H9 (cell line): ENCODE data around the gene FOXQ1. TPM values are rescaled to one million over a fixed set of nuclear protein-coding genes. Genes with fewer than 3 reads are reported as not detected.
A peak's percentile ranks its signal among the peaks of the same experiment; 100 is the strongest.

ENCODE experiments used
- DNase-seq: peaks from one replicate; pipeline ENCODE4 v3.0.0-alpha.2; 2017
- H2AFZ ChIP-seq: one replicate; pipeline ENCODE4 v1.6.1; 2013; ENCODE audit warnings: mild to moderate bottlenecking, low read length, control low read depth, moderate library complexity
- H2AK5ac ChIP-seq: 2 replicates; pipeline ENCODE4 v1.6.1; 2013; ENCODE audit warnings: low read length, control low read depth, mixed read lengths; ENCODE audit not compliant: insufficient read length
- H2BK120ac ChIP-seq: one replicate; pipeline ENCODE4 v1.6.1; 2013; ENCODE audit warnings: low read depth, mild to moderate bottlenecking, low read length, control low read depth, inconsistent platforms; ENCODE audit not compliant: poor library complexity, severe bottlenecking
- H2BK12ac ChIP-seq: 2 replicates; pipeline ENCODE4 v1.6.1; 2013; ENCODE audit warnings: low read length, control low read depth, mixed read lengths, low read depth; ENCODE audit not compliant: insufficient read length
- H2BK15ac ChIP-seq: 2 replicates; pipeline ENCODE4 v1.6.1; 2013; ENCODE audit warnings: low read depth, low read length, control low read depth
- H2BK20ac ChIP-seq: one replicate; pipeline ENCODE4 v1.6.1; 2013; ENCODE audit warnings: low read depth, mild to moderate bottlenecking, low read length, control low read depth, inconsistent platforms; ENCODE audit not compliant: poor library complexity, severe bottlenecking
- H2BK5ac ChIP-seq: 2 replicates; pipeline ENCODE4 v1.6.1; 2013; ENCODE audit warnings: low read length, control low read depth, mixed read lengths; ENCODE audit not compliant: insufficient read length
- H3K14ac ChIP-seq: 2 replicates; pipeline ENCODE4 v1.6.1; 2013; ENCODE audit warnings: low read length, control low read depth; ENCODE audit not compliant: insufficient read depth
- H3K18ac ChIP-seq: 2 replicates; pipeline ENCODE4 v1.6.1; 2013; ENCODE audit warnings: low read depth, mild to moderate bottlenecking, mixed read lengths, low read length, control low read depth; ENCODE audit not compliant: insufficient read length
- H3K23ac ChIP-seq: 2 replicates; pipeline ENCODE4 v1.6.1; 2013; ENCODE audit warnings: low read length, control low read depth, mixed read lengths, low read depth; ENCODE audit not compliant: insufficient read length
- H3K23me2 ChIP-seq: 2 replicates; pipeline ENCODE4 v1.6.1; 2013; ENCODE audit warnings: low read depth, mild to moderate bottlenecking, mixed read lengths, low read length, control low read depth; ENCODE audit not compliant: insufficient read length, poor library complexity, severe bottlenecking
- H3K27ac ChIP-seq: 2 replicates; pipeline ENCODE4 v1.5.1; 2013; ENCODE audit warnings: low read length, control low read depth, mixed read lengths, low read depth; ENCODE audit not compliant: insufficient read length
- H3K27me3 ChIP-seq: 2 replicates; pipeline ENCODE4 v1.6.1; 2013; ENCODE audit warnings: low read length, control low read depth, inconsistent platforms; ENCODE audit not compliant: insufficient read depth
- H3K4ac ChIP-seq: 2 replicates; pipeline ENCODE4 v1.6.1; 2013; ENCODE audit warnings: low read depth, mild to moderate bottlenecking, control low read depth, inconsistent platforms, low read length, moderate library complexity
- H3K4me1 ChIP-seq: 2 replicates; pipeline ENCODE4 v1.6.1; 2013; ENCODE audit warnings: low read length, control low read depth, inconsistent platforms; ENCODE audit not compliant: insufficient read depth
- H3K4me2 ChIP-seq: 2 replicates; pipeline ENCODE4 v1.6.1; 2013; ENCODE audit warnings: low read length, control low read depth, mixed read lengths; ENCODE audit not compliant: insufficient read length, insufficient read depth
- H3K56ac ChIP-seq: 2 replicates; pipeline ENCODE4 v1.6.1; 2013; ENCODE audit warnings: low read depth, mild to moderate bottlenecking, mixed read lengths, low read length, control low read depth; ENCODE audit not compliant: insufficient read length
- H3K79me1 ChIP-seq: 2 replicates; pipeline ENCODE4 v1.6.1; 2013; ENCODE audit warnings: low read depth, mild to moderate bottlenecking, moderate library complexity, low read length, control low read depth, inconsistent platforms; ENCODE audit not compliant: insufficient read depth, poor library complexity, severe bottlenecking
- H3K79me2 ChIP-seq: 2 replicates; pipeline ENCODE4 v1.6.1; 2013; ENCODE audit warnings: low read length, control low read depth, inconsistent platforms; ENCODE audit not compliant: insufficient read depth
- H3K9ac ChIP-seq: 2 replicates; pipeline ENCODE4 v1.6.1; 2013; ENCODE audit warnings: low read length, control low read depth, mixed read lengths; ENCODE audit not compliant: insufficient read length; ENCODE audit errors: extremely low read depth
- H3K9me3 ChIP-seq: one replicate; pipeline ENCODE4 v1.6.1; 2013; ENCODE audit warnings: low read depth, low read length, inconsistent platforms; ENCODE audit not compliant: control insufficient read depth
- H3T11ph ChIP-seq: one replicate; pipeline ENCODE4 v1.6.1; 2013; ENCODE audit warnings: mild to moderate bottlenecking, low read length, control low read depth, inconsistent platforms
- H4K20me1 ChIP-seq: one replicate; pipeline ENCODE4 v1.6.1; 2013; ENCODE audit not compliant: control insufficient read depth, insufficient read length, insufficient read depth
- H4K5ac ChIP-seq: 2 replicates; pipeline ENCODE4 v1.6.1; 2013; ENCODE audit warnings: low read depth, mild to moderate bottlenecking, mixed read lengths, low read length, control low read depth; ENCODE audit not compliant: insufficient read length
- H4K8ac ChIP-seq: replicated peaks from 2 replicates; pipeline ENCODE4 v1.6.1; 2013; ENCODE audit warnings: low read length, control low read depth, mixed read lengths, low read depth; ENCODE audit not compliant: insufficient read length
- H4K91ac ChIP-seq: 2 replicates; pipeline ENCODE4 v1.6.1; 2013; ENCODE audit warnings: low read depth, mild to moderate bottlenecking, moderate library complexity, mixed read lengths, low read length, control low read depth; ENCODE audit not compliant: insufficient read length
- H3K27ac Mint-ChIP-seq, 3 experiments: 2 replicates in 2 of 3; 3 replicates in 1 of 3; pipeline ENCODE4 v1.8.0; 2020 to 2021; ENCODE audit warnings: mixed read lengths in 3 of 3, mild to moderate bottlenecking in 1 of 3, moderate library complexity in 1 of 3
- H3K27me3 Mint-ChIP-seq: 2 replicates; pipeline ENCODE4 v1.8.0; 2021; ENCODE audit warnings: low read depth, mild to moderate bottlenecking, moderate library complexity, mixed read lengths
- H3K36me3 Mint-ChIP-seq, 3 experiments: 2 replicates in 2 of 3; 3 replicates in 1 of 3; pipeline ENCODE4 v1.8.0; 2020 to 2021; ENCODE audit warnings: low read depth in 3 of 3, mixed read lengths in 3 of 3; ENCODE audit not compliant: insufficient read depth in 1 of 3
- H3K4me1 Mint-ChIP-seq, 2 experiments: 2 replicates each; pipeline ENCODE4 v1.8.0; 2020; ENCODE audit warnings: mixed read lengths in 2 of 2
- H3K4me3 Mint-ChIP-seq, 2 experiments: 2 replicates in 1 of 2; 3 replicates in 1 of 2; pipeline ENCODE4 v1.8.0; 2020 to 2021; ENCODE audit warnings: mild to moderate bottlenecking in 2 of 2, mixed read lengths in 2 of 2, moderate library complexity in 1 of 2
- H3K9me3 Mint-ChIP-seq, 2 experiments: 2 replicates in 1 of 2; 3 replicates in 1 of 2; pipeline ENCODE4 v1.8.0; 2020; ENCODE audit warnings: mild to moderate bottlenecking in 2 of 2, mixed read lengths in 2 of 2, moderate library complexity in 1 of 2
- WGBS: extraction: QIAGEN DNeasy Blood & Tissue Kit; methylation state at CpG from one replicate; pipeline ENCODE4 v1.1.7; 2013; ENCODE audit warnings: missing lambda C conversion rate, low lambda C conversion rate, mixed read lengths; ENCODE audit not compliant: insufficient read length; ENCODE audit errors: extremely low coverage; 5-methylcytosine and 5-hydroxymethylcytosine counted together
- total RNA-seq: library from RNA; stranded (reverse); gene quantifications from 2 replicates; pipeline ENCODE4 v1.2.1, GENCODE V29; 2021
- TF ChIP-seq, protein P1 (sequence below): fragments of 200-600 bp; sonication (generic); conservative IDR thresholded peaks from 3 replicates; pipeline ENCODE4 v1.8.0; 2021; ENCODE audit warnings: antibody characterized with exemption, mild to moderate bottlenecking

Gene FOXQ1
- total RNA-seq, 1 experiment from 2014 or later: 0.15 TPM

DNA sequence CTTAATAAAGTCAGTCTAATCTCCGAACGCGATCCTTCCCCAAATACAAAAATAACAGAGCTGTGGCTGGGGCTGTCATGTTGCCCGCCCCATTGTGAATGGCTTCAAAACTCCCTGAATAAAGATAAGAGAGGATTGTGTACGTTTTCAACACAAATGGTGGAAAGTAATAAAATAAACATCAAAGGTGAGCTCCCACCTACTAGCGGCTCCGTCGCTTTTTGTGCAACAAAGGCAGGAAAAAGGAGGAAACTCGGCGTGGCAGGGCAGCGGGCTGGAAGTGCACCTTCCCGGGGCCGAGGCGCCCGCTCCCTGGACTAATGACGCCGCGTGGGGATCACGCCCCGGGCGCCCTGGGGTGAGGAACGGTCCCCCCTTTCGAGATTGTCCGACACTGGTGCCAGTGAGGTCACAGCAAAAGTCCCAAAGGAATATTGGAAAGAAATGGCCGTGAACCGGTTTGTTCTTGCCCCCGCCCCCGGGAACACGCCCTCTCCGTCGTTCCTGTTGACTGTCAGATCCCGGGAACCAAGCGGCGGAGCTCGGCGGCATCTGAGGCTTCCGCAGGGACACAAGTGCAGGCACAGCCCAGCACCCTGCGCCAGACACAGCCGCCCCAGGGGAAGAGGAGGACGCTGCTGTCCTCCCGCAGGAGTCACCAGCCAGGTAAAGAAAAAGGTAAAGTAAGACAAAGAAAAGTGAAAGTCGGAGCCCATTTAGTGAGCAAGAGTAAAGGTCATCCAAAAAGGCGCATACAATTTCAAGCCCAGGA lies 1.1 kb upstream of the FOXQ1 start:
- no peaks in the 10 kb centered on the region for H3K4me1 ChIP-seq
- Mint-ChIP-seq H3K4me3 (peak overlapping the region; percentile 57 to 80), H3K4me1 (peaks cover 17 to 22% of the 10 kb centered on the region in 2 experiments), H3K27me3 (peaks cover 98% of the 10 kb centered on the region), H3K27ac (no peak overlapping the region), H3K9me3 (peaks cover 0 to 6% of the 10 kb centered on the region in 2 experiments), H3K36me3 (no peaks in the 10 kb centered on the region; a peak in 1 of 7 replicates)
- H4K8ac ChIP-seq: no peak overlapping the region
- H3K14ac ChIP-seq: no peak overlapping the region
- no peaks in the 10 kb centered on the region for H3K9me3 ChIP-seq
- TF ChIP-seq, protein P1, sequence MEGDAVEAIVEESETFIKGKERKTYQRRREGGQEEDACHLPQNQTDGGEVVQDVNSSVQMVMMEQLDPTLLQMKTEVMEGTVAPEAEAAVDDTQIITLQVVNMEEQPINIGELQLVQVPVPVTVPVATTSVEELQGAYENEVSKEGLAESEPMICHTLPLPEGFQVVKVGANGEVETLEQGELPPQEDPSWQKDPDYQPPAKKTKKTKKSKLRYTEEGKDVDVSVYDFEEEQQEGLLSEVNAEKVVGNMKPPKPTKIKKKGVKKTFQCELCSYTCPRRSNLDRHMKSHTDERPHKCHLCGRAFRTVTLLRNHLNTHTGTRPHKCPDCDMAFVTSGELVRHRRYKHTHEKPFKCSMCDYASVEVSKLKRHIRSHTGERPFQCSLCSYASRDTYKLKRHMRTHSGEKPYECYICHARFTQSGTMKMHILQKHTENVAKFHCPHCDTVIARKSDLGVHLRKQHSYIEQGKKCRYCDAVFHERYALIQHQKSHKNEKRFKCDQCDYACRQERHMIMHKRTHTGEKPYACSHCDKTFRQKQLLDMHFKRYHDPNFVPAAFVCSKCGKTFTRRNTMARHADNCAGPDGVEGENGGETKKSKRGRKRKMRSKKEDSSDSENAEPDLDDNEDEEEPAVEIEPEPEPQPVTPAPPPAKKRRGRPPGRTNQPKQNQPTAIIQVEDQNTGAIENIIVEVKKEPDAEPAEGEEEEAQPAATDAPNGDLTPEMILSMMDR: no peak
- H2BK120ac ChIP-seq: no peak overlapping the region
- no peak overlapping the region for H2BK15ac ChIP-seq
- no peak overlapping the region for H2BK20ac ChIP-seq
- no peak overlapping the region for H2BK12ac ChIP-seq
- H3K79me1 ChIP-seq: no peaks in the 10 kb centered on the region
- peaks cover 62% of the 10 kb centered on the region for H3K27me3 ChIP-seq
- H3K18ac ChIP-seq: no peak overlapping the region
- no peak overlapping the region for H2AK5ac ChIP-seq
- no peak overlapping the region for H3K9ac ChIP-seq
- no peak overlapping the region for H2AFZ ChIP-seq
- H3K23me2 ChIP-seq: peaks cover 9% of the 10 kb centered on the region
- no peak overlapping the region for H3K4ac ChIP-seq
- no peak overlapping the region for H3K27ac ChIP-seq
- no peaks in the 10 kb centered on the region for H4K20me1 ChIP-seq
- no peak overlapping the region for H3K56ac ChIP-seq
- H4K91ac ChIP-seq: no peak overlapping the region
- no peak overlapping the region for H3K23ac ChIP-seq
- peak; percentile 66 for DNase-seq
- no peak overlapping the region for H3T11ph ChIP-seq
- H2BK5ac ChIP-seq: no peak overlapping the region
- no CpG with 5 or more reads among the region's 43 CpGs for WGBS
- H4K5ac ChIP-seq: no peak overlapping the region
- H3K79me2 ChIP-seq: no peaks in the 10 kb centered on the region
- peak overlapping the region; percentile 59 for H3K4me2 ChIP-seq
